Transverse colon (tissue), 4 donors: Measurements from ENCODE around the gene SAMD7. TPM values are rescaled to one million over a fixed set of nuclear protein-coding genes. Genes with fewer than 3 reads are reported as not detected.
A peak's percentile ranks its signal among the peaks of the same experiment; 100 is the strongest.

Experiments used
- DNase-seq: peaks from one replicate; pipeline ENCODE4 v3.0.0-alpha.2; 2019
- H3K27ac ChIP-seq, 4 donors: fragments of 200-600 bp; sonication (generic); 2 replicates each; pipeline ENCODE4 v1.5.1; 2016 to 2018; ENCODE audit warnings: inconsistent platforms in 4 of 4
- H3K27me3 ChIP-seq: fragments of 200-600 bp; sonication (generic); 2 replicates; pipeline ENCODE4 v1.5.1; 2017; ENCODE audit warnings: inconsistent platforms
- H3K36me3 ChIP-seq, 4 donors: fragments of 200-600 bp; sonication (generic); 2 replicates each; pipeline ENCODE4 v1.5.1; 2017 to 2019; ENCODE audit warnings: inconsistent platforms in 4 of 4
- H3K4me1 ChIP-seq, 4 donors: fragments of 200-600 bp; sonication (generic); 2 replicates each; pipeline ENCODE4 v1.5.1; 2017 to 2020; ENCODE audit warnings: inconsistent platforms in 4 of 4
- H3K4me3 ChIP-seq, 4 donors: fragments of 200-600 bp; sonication (generic); 1 replicate in 1 of 4; 2 replicates in 3 of 4; pipeline versions ENCODE4 v1.5.1 to v1.6.1; 2017 to 2019; ENCODE audit warnings: inconsistent platforms in 4 of 4
- H3K9me3 ChIP-seq, 2 donors: fragments of 200-600 bp; sonication (generic); 2 replicates each; pipeline ENCODE4 v1.5.1; 2017 to 2019; ENCODE audit warnings: inconsistent platforms in 2 of 2
- CTCF ChIP-seq, 5 experiments: fragments of 200-600 bp in 3 of 5; fragments of 450-650 bp in 2 of 5; sonication (generic) in 3 of 5; IDR thresholded peaks; 1 replicate in 2 of 5; 2 replicates in 3 of 5; pipeline ENCODE4 v1.5.1; 2016 to 2017; ENCODE audit warnings: antibody characterized with exemption in 5 of 5, inconsistent platforms in 3 of 5, mild to moderate bottlenecking in 2 of 5, moderate library complexity in 1 of 5
- EP300 ChIP-seq: sonication (generic); formaldehyde crosslinking; IDR thresholded peaks from one replicate; pipeline ENCODE4 v1.6.1; 2017; ENCODE audit warnings: antibody characterized with exemption, low read depth
- POLR2A ChIP-seq: fragments of 450-650 bp; IDR thresholded peaks from one replicate; pipeline ENCODE4 v1.6.1; 2016; ENCODE audit warnings: antibody characterized with exemption, mild to moderate bottlenecking, moderate library complexity
- POLR2AphosphoS5 ChIP-seq, 3 donors: sonication (generic); formaldehyde crosslinking; IDR thresholded peaks; one replicate each; pipeline ENCODE4 v1.6.1; 2016; ENCODE audit warnings: antibody characterized with exemption in 3 of 3
- WGBS, 2 donors: methylation state at CpG; one replicate each; pipeline ENCODE4 v1.1.5; 2018; ENCODE audit warnings: low coverage in 1 of 2; 5-methylcytosine and 5-hydroxymethylcytosine counted together
- in situ Hi-C, 4 donors: fragments of 200-750 bp; cut with MboI; loops; one replicate each; pipeline versions ENCODE4 v1.15.0 to v1.15.1; 2017; ENCODE audit warnings: low sequenced_read_pairs in 3 of 4, low pct_ligation_motif_present in 1 of 4, low pct_unique_long_range_greater_than_20kb in 1 of 4
- intact Hi-C: fragments of 100-400 bp; cut with DNase I; formaldehyde crosslinking; loops from one replicate; pipeline ENCODE4 v1.15.1; 2023; ENCODE audit warnings: low total_unique reads
- total RNA-seq, 4 donors: library from RNA; depleted of rRNA; stranded (reverse); fragments of >200 nt; gene quantifications; one replicate each; pipeline ENCODE4 v1.1.0, GENCODE V29; 2016

Gene SAMD7
- total RNA-seq, 4 donors from 2014 or later: not detected

- Histone ChIP-seq H3K27me3 (no peaks in the 10 kb centered on the region), H3K27ac (peak overlapping the region in 2 of 4 donors; percentile 2 to 13), H3K36me3 (no peaks in the 10 kb centered on the region), H3K4me3 (no peak overlapping the region), H3K9me3 (no peaks in the 10 kb centered on the region), H3K4me1 (peaks cover 0 to 11% (median 5%) of the 10 kb centered on the region in 4 donors)
- TF ChIP-seq POLR2AphosphoS5 (IDR thresholded peaks at IDR 0.05): no peak
- TF ChIP-seq EP300: no peak
- TF ChIP-seq CTCF (IDR thresholded peaks at IDR 0.05): no peak
- TF ChIP-seq POLR2A: no peak
- intact Hi-C loops: no loop called here
- in situ Hi-C loops: no loop called here
- no peak for DNase-seq
- WGBS, 2 donors: 38 to 41% methylated on average over 2 of the region's 2 CpGs
Measured at GRCh38 chr3:169948559-169949448, 37.4 kb downstream of the SAMD7 start.

- in situ Hi-C loops (loop anchor here in 1 of 4 donors (25.0 kb wide), 1 partner anchor 90 kb away; the partner anchor contains the start of gene LRRC31), intact Hi-C loops (no loop called here)
- TF ChIP-seq POLR2A (no peak), CTCF (IDR thresholded peaks at IDR 0.05) (no peak), EP300 (no peak), POLR2AphosphoS5 (IDR thresholded peaks at IDR 0.05) (no peak)
- H3K27me3 ChIP-seq: no peaks in the 10 kb centered on the region
- H3K27ac ChIP-seq: no peak overlapping the region
- no peak for DNase-seq
- 65% methylated on average over 1 of the region's 1 CpG; no CpG with 5 or more reads in 1 of the 2 donors for WGBS, 2 donors
- no peak overlapping the region for H3K4me3 ChIP-seq
- no peaks in the 10 kb centered on the region for H3K36me3 ChIP-seq
- H3K4me1 ChIP-seq: peaks cover 0 to 11% (median 5%) of the 10 kb centered on the region in 4 donors
- H3K9me3 ChIP-seq: no peaks in the 10 kb centered on the region
Measured at GRCh38 chr3:169952045-169952444, 40.7 kb downstream of the SAMD7 start.

GRCh38 chr3:169953462-169954141 lies 42.2 kb downstream of the SAMD7 start:
- H3K27me3 ChIP-seq: no peaks in the 10 kb centered on the region
- no peak overlapping the region for H3K4me3 ChIP-seq
- H3K27ac ChIP-seq: no peak overlapping the region
- WGBS, 2 donors: 81 to 86% methylated on average over 3 of the region's 3 CpGs
- DNase-seq: no peak
- in situ Hi-C loops: loop anchor here in 1 of 4 donors (25.0 kb wide), 1 partner anchor 91 kb away; the partner anchor contains the start of gene LRRC31
- H3K4me1 ChIP-seq: peaks cover 0 to 9% (median 4%) of the 10 kb centered on the region in 4 donors
- no peaks in the 10 kb centered on the region for H3K9me3 ChIP-seq
- TF ChIP-seq POLR2A (no peak), EP300 (no peak), CTCF (IDR thresholded peaks at IDR 0.05) (no peak), POLR2AphosphoS5 (IDR thresholded peaks at IDR 0.05) (no peak)
- intact Hi-C loops: no loop called here
- H3K36me3 ChIP-seq: no peaks in the 10 kb centered on the region

GRCh38 chr3:169954142-169954756 lies 42.9 kb downstream of the SAMD7 start:
- Histone ChIP-seq H3K27ac (no peak overlapping the region), H3K36me3 (no peaks in the 10 kb centered on the region), H3K4me1 (peaks cover 0 to 3% (median 1%) of the 10 kb centered on the region in 4 donors), H3K9me3 (no peaks in the 10 kb centered on the region), H3K27me3 (no peaks in the 10 kb centered on the region), H3K4me3 (no peak overlapping the region)
- no peak for TF ChIP-seq POLR2AphosphoS5 (IDR thresholded peaks at IDR 0.05)
- TF ChIP-seq EP300: no peak
- TF ChIP-seq POLR2A: no peak
- no peak for TF ChIP-seq CTCF (IDR thresholded peaks at IDR 0.05)
- no peak for DNase-seq
- in situ Hi-C loops: loop anchor here in 1 of 4 donors (25.0 kb wide), 1 partner anchor 92 kb away; the partner anchor contains the start of gene LRRC31
- intact Hi-C loops: no loop called here
- 56 to 65% methylated on average over 6 of the region's 6 CpGs for WGBS, 2 donors
